Coronary artery (tissue), 2 donors: ENCODE results near the gene SPPL3.
A peak's percentile ranks its signal among the peaks of the same experiment; 100 is the strongest.
"Not testable (repeated sequence)": the region's sequence is repeated elsewhere in the genome, so short reads cannot be mapped to it uniquely, and the experiment has no call there.

Experiments used
- DNase-seq: peaks from one replicate; pipeline ENCODE4 v3.0.0-alpha.2; 2017; ENCODE audit warnings: low spot score
- H3K27ac ChIP-seq, 2 donors: fragments of 200-600 bp; sonication (generic); one replicate each; pipeline ENCODE4 v1.5.1; 2016 to 2019
- H3K4me3 ChIP-seq: fragments of 200-600 bp; sonication (generic); 2 replicates; pipeline ENCODE4 v1.5.1; 2016; ENCODE audit warnings: mild to moderate bottlenecking, moderate library complexity
- CTCF ChIP-seq: fragments of 200-600 bp; sonication (generic); IDR thresholded peaks from one replicate; pipeline ENCODE4 v1.5.1; 2019; ENCODE audit warnings: antibody characterized with exemption

Gene SPPL3

GRCh38 chr12:120904197-120904773, at the start of gene SPPL3:
Gene SPPL3 (minus strand): TSS chr12:120904358. CDS start chr12:120903867, 491 bp downstream.
- Histone ChIP-seq H3K4me3 (peak within 1 kb of the TSS; percentile 100), H3K27ac (peak within 1 kb of the TSS; percentile 89 to 96)
- DNase-seq = peak; percentile 89
- TF ChIP-seq CTCF = no peak

DNA sequence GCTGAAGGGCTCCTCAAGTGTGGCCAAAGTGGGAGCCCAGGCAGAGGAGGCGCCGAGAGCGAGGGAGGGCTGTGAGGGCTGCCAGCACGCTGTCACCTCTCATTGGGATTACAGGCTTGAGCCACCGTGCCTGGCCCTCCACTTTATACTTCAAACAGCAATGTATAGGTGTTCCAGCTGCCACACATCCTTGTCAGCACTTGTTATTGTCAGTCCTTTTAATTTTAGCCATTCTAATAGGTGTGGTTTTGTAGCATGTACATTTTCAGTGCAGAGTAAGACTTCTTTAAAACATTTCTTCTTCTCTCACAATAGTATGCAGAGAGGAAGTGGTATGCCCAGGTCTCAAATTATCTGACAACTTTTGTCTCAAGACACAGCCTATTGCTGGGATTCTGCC, 46.6 kb upstream of the SPPL3 start:
- Histone ChIP-seq H3K4me3 (no peak overlapping the region), H3K27ac (no peak overlapping the region)
- DNase-seq = no peak
- no peak for TF ChIP-seq CTCF

DNA sequence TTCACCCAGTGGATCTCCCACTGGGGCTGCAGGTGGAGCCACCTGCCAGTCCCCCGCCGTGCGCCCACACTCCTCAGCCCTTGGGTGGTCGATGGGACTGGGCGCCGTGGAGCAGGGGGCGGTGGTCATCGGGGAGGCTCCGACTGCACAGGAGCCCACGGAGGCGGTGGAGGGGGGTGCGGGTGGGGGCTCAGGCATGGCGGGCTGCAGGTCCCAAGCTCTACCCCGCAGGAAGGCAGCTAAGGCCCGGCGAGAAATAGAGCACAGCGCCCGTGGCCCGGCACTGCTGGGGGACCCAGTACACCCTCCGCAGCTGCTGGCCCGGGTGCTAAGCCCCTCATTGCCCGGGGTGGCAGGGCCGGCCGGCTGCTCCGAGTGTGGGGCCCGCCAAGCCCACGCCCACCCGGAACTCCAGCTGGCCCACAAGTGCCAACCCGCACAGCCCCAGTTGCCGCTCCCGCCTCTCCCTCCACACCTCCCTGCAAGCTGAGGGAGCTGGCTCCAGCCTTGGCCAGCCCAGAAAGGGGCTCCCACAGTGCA, 46.2 kb upstream of the SPPL3 start:
- not testable (repeated sequence) for H3K27ac ChIP-seq, H3K4me3 ChIP-seq, DNase-seq

- not testable (repeated sequence) for H3K27ac ChIP-seq, DNase-seq, H3K4me3 ChIP-seq
These were observed 41.4 kb upstream of the SPPL3 start for GRCh38 chr12:120945516-120945915.

DNA sequence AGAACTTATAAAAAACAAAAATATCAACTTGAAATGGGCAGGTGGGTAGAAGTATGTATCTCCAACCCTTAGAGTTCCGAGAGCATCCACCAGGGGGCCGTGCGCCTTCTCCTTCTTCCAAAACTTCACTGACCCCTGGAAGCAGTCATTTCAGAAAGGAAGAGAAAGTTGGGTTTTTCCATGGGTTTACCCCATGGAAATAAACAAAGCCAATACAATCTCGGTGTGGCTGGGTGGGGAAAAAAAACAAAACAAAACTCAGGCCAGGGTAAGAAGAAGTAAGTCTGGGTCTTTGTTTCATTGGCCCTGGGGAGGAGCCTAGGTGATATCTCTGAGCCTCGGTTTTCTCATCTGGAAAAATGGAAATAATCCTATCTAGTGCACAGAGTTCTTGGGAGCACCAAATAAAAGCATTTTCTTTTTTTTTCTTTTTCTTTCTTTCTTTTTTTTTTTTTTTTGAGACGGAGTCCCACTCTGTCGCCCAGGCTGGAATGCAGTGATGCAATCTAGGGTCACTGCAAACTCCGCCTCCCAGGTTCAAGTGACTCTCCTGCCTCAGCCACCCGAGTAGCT, 40.6 kb upstream of the SPPL3 start:
- no peak for TF ChIP-seq CTCF
- DNase-seq = no peak
- H3K27ac ChIP-seq = no peak overlapping the region
- no peak overlapping the region for H3K4me3 ChIP-seq

- Histone ChIP-seq H3K27ac (no peak overlapping the region), H3K4me3 (no peak overlapping the region)
- TF ChIP-seq CTCF = no peak
- no peak for DNase-seq
These were observed 39.3 kb upstream of the SPPL3 start for GRCh38 chr12:120943482-120943881.

GRCh38 chr12:120941846-120942405, 37.8 kb upstream of the SPPL3 start:
- no peak for TF ChIP-seq CTCF
- no peak for DNase-seq
- Histone ChIP-seq H3K27ac (no peak overlapping the region), H3K4me3 (no peak overlapping the region)

DNA sequence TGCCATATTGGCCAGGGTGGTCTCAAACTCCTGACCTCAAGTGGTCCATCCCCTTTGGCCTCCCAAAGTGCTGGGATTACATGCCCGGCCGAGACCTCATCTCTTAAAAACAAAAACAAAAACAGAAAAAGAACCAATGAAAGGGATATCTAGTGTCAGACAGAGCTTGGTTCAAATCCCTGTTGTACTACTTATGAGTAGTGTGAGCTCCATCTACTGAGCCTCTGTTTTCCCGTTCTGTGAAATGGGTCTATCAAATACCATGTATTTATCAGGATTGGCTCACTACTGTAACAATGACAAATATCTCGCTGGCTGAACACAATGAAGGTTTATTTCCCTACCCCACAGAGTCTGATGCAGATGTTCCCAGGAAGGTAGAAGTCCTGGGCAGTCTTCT, 37.3 kb upstream of the SPPL3 start:
- no peak overlapping the region for H3K4me3 ChIP-seq
- DNase-seq = no peak
- no peak for TF ChIP-seq CTCF
- H3K27ac ChIP-seq = no peak overlapping the region
